Left lung (tissue), 10 donors: ENCODE data around the gene LRRC4C. TPM values are rescaled to one million over a fixed set of nuclear protein-coding genes. Genes with fewer than 3 reads are reported as not detected.

ENCODE experiments used
- ATAC-seq: fragments of 200-7000 bp; cut with Tn5 transposase; one replicate; pipeline ENCODE4 v1.9.1; 2020; ENCODE audit warnings: moderate library complexity
- DNase-seq, 4 donors: peaks; one replicate each; pipeline ENCODE4 v3.0.0-alpha.2; 2013 to 2020
- H3K27ac ChIP-seq, 2 donors: fragments of 200-600 bp; sonication (generic) in 1 of 2; one replicate each; pipeline versions ENCODE4 v1.5.0 to v1.8.0; 2020 to 2021
- H3K27me3 ChIP-seq, 2 donors: fragments of 200-600 bp; sonication (generic) in 1 of 2; one replicate each; pipeline versions ENCODE4 v1.5.0 to v1.8.0; 2020 to 2021
- H3K36me3 ChIP-seq, 2 donors: fragments of 200-600 bp; sonication (generic) in 1 of 2; one replicate each; pipeline versions ENCODE4 v1.5.0 to v1.8.0; 2020 to 2021
- H3K4me1 ChIP-seq, 2 donors: fragments of 200-600 bp; one replicate each; pipeline ENCODE4 v1.8.0; 2021
- H3K4me3 ChIP-seq, 2 donors: fragments of 200-600 bp; sonication (generic) in 1 of 2; one replicate each; pipeline versions ENCODE4 v1.5.0 to v1.8.0; 2020 to 2021; ENCODE audit warnings: mild to moderate bottlenecking in 1 of 2
- H3K9me3 ChIP-seq, 2 donors: fragments of 200-600 bp; sonication (generic) in 1 of 2; one replicate each; pipeline versions ENCODE4 v1.5.0 to v1.8.0; 2020 to 2021
- intact Hi-C, 2 donors: fragments of 100-400 bp; cut with DNase I; formaldehyde crosslinking; loops; one replicate each; pipeline versions ENCODE4 v1.11.2 to v1.14.2; 2022
- polyA plus RNA-seq, 6 donors: library from polyadenylated mRNA; unstranded; fragments of 120-200 nt; gene quantifications; one replicate each; pipeline ENCODE4 v1.2.1, GENCODE V29; 2013; ENCODE audit not compliant: insufficient read length in 6 of 6
- total RNA-seq, 2 donors: library from RNA; stranded (reverse); fragmentation: NEBNext Ultra II Directional; extraction: Animal tissue kit (Norgen Biotek cat#: 25700); gene quantifications; one replicate each; pipeline ENCODE4 v1.2.1, GENCODE V29; 2021
- TF ChIP-seq, protein P1 (sequence below), 2 donors: fragments of 200-600 bp; sonication (generic) in 1 of 2; IDR thresholded peaks; one replicate each; pipeline versions ENCODE4 v1.5.0 to v1.8.0; 2021; ENCODE audit warnings: antibody characterized with exemption in 2 of 2
- donor health status: DM: no; HTN: yes; CAD: no.
- donor health status: DM: no; HTN: no; CAD: no.

Gene LRRC4C
- total and polyA plus RNA-seq, 8 donors: 0.50 to 6.8 (median 4.2) TPM

DNA sequence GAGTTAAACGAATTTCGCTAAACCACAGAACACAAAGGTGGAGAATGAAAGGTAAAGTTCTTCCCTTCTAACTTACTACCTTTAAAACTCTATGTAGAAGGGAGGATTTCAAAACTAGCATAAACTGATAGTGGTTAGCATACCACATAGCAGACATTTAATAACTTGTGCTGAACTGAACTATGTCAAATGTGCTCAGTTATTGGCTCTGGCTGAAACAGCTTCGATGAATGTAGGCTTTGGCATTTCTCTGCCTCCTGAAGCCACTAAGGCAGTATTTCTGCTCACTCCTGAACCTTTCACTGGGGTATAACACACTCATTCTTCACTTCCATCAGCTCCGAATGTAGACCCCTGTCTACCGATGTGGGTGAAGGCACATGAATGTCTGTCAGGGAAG lies 1188.1 kb downstream of the LRRC4C start:
- Histone ChIP-seq H3K27ac (no peak overlapping the region), H3K4me1 (no peaks in the 10 kb centered on the region), H3K36me3 (no peaks in the 10 kb centered on the region), H3K9me3 (no peaks in the 10 kb centered on the region), H3K27me3 (no peaks in the 10 kb centered on the region), H3K4me3 (no peak overlapping the region)
- intact Hi-C loops: no loop called here
- TF ChIP-seq, protein P1, sequence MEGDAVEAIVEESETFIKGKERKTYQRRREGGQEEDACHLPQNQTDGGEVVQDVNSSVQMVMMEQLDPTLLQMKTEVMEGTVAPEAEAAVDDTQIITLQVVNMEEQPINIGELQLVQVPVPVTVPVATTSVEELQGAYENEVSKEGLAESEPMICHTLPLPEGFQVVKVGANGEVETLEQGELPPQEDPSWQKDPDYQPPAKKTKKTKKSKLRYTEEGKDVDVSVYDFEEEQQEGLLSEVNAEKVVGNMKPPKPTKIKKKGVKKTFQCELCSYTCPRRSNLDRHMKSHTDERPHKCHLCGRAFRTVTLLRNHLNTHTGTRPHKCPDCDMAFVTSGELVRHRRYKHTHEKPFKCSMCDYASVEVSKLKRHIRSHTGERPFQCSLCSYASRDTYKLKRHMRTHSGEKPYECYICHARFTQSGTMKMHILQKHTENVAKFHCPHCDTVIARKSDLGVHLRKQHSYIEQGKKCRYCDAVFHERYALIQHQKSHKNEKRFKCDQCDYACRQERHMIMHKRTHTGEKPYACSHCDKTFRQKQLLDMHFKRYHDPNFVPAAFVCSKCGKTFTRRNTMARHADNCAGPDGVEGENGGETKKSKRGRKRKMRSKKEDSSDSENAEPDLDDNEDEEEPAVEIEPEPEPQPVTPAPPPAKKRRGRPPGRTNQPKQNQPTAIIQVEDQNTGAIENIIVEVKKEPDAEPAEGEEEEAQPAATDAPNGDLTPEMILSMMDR (IDR thresholded peaks at IDR 0.05): no peak
- DNase-seq (no peak), ATAC-seq (no peak)

- no peak overlapping the region for H3K27ac ChIP-seq
- DNase-seq: no peak
- intact Hi-C loops: no loop called here
- H3K27me3 ChIP-seq: no peaks in the 10 kb centered on the region
- ATAC-seq: no peak
- H3K4me3 ChIP-seq: no peak overlapping the region
- H3K36me3 ChIP-seq: no peaks in the 10 kb centered on the region
- TF ChIP-seq, protein P1 (IDR thresholded peaks at IDR 0.05): no peak
- H3K9me3 ChIP-seq: no peaks in the 10 kb centered on the region
- no peaks in the 10 kb centered on the region for H3K4me1 ChIP-seq
Measured at GRCh38 chr11:40269865-40270264, 1189.6 kb downstream of the LRRC4C start.

DNA sequence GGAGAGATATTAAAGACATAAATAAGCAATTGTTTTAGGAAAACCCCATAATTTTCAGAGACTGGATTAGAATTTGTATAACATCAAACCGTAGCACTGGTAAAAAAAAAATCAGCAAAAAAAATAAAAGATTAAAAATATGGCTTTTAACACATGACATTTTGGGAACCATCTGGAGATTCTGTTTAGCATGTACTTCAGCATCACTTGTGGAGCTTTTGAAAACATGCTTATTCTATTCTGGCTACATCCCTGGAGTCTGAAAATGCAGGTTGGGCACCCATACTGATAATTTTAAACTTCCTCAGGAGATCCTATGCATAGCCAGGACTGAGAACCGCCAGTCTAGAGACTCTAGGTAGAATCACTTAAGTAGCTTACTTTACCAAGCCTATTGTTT lies 1190.9 kb downstream of the LRRC4C start:
- ATAC-seq (no peak), DNase-seq (no peak)
- Histone ChIP-seq H3K9me3 (no peaks in the 10 kb centered on the region), H3K36me3 (no peaks in the 10 kb centered on the region), H3K27ac (no peak overlapping the region), H3K4me1 (no peaks in the 10 kb centered on the region), H3K27me3 (no peaks in the 10 kb centered on the region), H3K4me3 (no peak overlapping the region)
- intact Hi-C loops: no loop called here
- TF ChIP-seq, protein P1 (IDR thresholded peaks at IDR 0.05): no peak

GRCh38 chr11:40255457-40255856 lies 1204.0 kb downstream of the LRRC4C start:
- no peaks in the 10 kb centered on the region for H3K36me3 ChIP-seq
- no peaks in the 10 kb centered on the region for H3K4me1 ChIP-seq
- H3K9me3 ChIP-seq: no peaks in the 10 kb centered on the region
- no peak overlapping the region for H3K4me3 ChIP-seq
- DNase-seq (no peak), ATAC-seq (no peak)
- TF ChIP-seq, protein P1 (IDR thresholded peaks at IDR 0.05): no peak
- no peak overlapping the region for H3K27ac ChIP-seq
- intact Hi-C loops: no loop called here
- no peaks in the 10 kb centered on the region for H3K27me3 ChIP-seq

- TF ChIP-seq, protein P1 (IDR thresholded peaks at IDR 0.05): no peak
- intact Hi-C loops: no loop called here
Measured at GRCh38 chr11:40253166-40253565, 1206.3 kb downstream of the LRRC4C start.

More at GRCh38 chr11:40253166-40253565, 1206.3 kb downstream of the LRRC4C start:
- no peak for DNase-seq
- H3K9me3 ChIP-seq: no peaks in the 10 kb centered on the region
- no peaks in the 10 kb centered on the region for H3K27me3 ChIP-seq
- ATAC-seq: no peak
- H3K4me1 ChIP-seq: no peaks in the 10 kb centered on the region
- H3K27ac ChIP-seq: no peak overlapping the region
- H3K4me3 ChIP-seq: no peak overlapping the region
- no peaks in the 10 kb centered on the region for H3K36me3 ChIP-seq
